T-helper 17 cell (primary cell): Measurements from ENCODE around the gene SF3A2. TPM values are rescaled to one million over a fixed set of nuclear protein-coding genes. Genes with fewer than 3 reads are reported as not detected.

Experiments used
- ATAC-seq: fragments of 150-1000 bp; cut with Tn5 transposase; 2 replicates; pipeline ENCODE4 v1.10.0; 2021; ENCODE audit warnings: mild to moderate bottlenecking, moderate library complexity
- DNase-seq, 3 donors: peaks; one replicate each; pipeline versions ENCODE4 v3.0.0 to v3.0.0-alpha.2; 2020 to 2021
- H3K9me3 ChIP-seq: one replicate; pipeline ENCODE4 v1.7.0; 2013; ENCODE audit warnings: low read length, mild to moderate bottlenecking; ENCODE audit not compliant: control insufficient read depth, poor library complexity, severe bottlenecking
- H3K27ac Mint-ChIP-seq: one replicate; pipeline ENCODE4 v1.8.0; 2022; ENCODE audit warnings: mild to moderate bottlenecking, moderate library complexity, mixed read lengths
- H3K27me3 Mint-ChIP-seq: one replicate; pipeline ENCODE4 v1.8.0; 2022; ENCODE audit warnings: mixed read lengths
- H3K36me3 Mint-ChIP-seq: one replicate; pipeline ENCODE4 v1.8.0; 2022; ENCODE audit warnings: low read depth, mixed read lengths
- H3K4me1 Mint-ChIP-seq: one replicate; pipeline ENCODE4 v1.8.0; 2022; ENCODE audit warnings: mild to moderate bottlenecking, mixed read lengths
- H3K4me3 Mint-ChIP-seq: one replicate; pipeline ENCODE4 v1.8.0; 2022; ENCODE audit warnings: mild to moderate bottlenecking, moderate library complexity, mixed read lengths
- total RNA-seq, 4 donors: library from RNA in 2 of 4; stranded (reverse) in 2 of 4; gene quantifications; one replicate each; pipeline ENCODE4 v1.2.3 and lab custom pipeline; 2022 to 2026

The SF3A2 gene
- total RNA-seq, 2 donors from 2014 or later, result 119 to 135 TPM

- Mint-ChIP-seq H3K27me3 (no peaks in the 10 kb centered on the region), H3K36me3 (peaks cover 2% of the 10 kb centered on the region), H3K27ac (peak overlapping the region; percentile 43), H3K4me3 (peak overlapping the region; percentile 83), H3K4me1 (peaks cover 2% of the 10 kb centered on the region)
- ATAC-seq (peak; percentile 30), DNase-seq (no peak)
- no peaks in the 10 kb centered on the region for H3K9me3 ChIP-seq
Observed at GRCh38 chr19:2251106-2252054, 14.8 kb downstream of the SF3A2 start.

- DNase-seq, result no peak
- Mint-ChIP-seq H3K4me1 (peaks cover 2% of the 10 kb centered on the region), H3K4me3 (peak overlapping the region; percentile 83), H3K27ac (peak overlapping the region; percentile 43), H3K27me3 (no peaks in the 10 kb centered on the region), H3K36me3 (peaks cover 2% of the 10 kb centered on the region)
- H3K9me3 ChIP-seq, result no peaks in the 10 kb centered on the region
- ATAC-seq, result no peak
Observed at GRCh38 chr19:2252055-2252796, 15.6 kb downstream of the SF3A2 start.

- H3K4me1 Mint-ChIP-seq, result peaks cover 2% of the 10 kb centered on the region
- peak overlapping the region; percentile 83 for H3K4me3 Mint-ChIP-seq
- no peaks in the 10 kb centered on the region for H3K9me3 ChIP-seq
- H3K27ac Mint-ChIP-seq, result peak overlapping the region; percentile 43
- DNase-seq, result no peak
- H3K36me3 Mint-ChIP-seq, result peaks cover 2% of the 10 kb centered on the region
- no peaks in the 10 kb centered on the region for H3K27me3 Mint-ChIP-seq
- ATAC-seq, result no peak
Observed at GRCh38 chr19:2252797-2253105, 16.1 kb downstream of the SF3A2 start.

- Mint-ChIP-seq H3K4me3 (peak overlapping the region; percentile 83), H3K27me3 (no peaks in the 10 kb centered on the region), H3K27ac (peak overlapping the region; percentile 43), H3K4me1 (peaks cover 2% of the 10 kb centered on the region), H3K36me3 (peaks cover 2% of the 10 kb centered on the region)
- peak; percentile 39 for ATAC-seq
- DNase-seq, result no peak
- H3K9me3 ChIP-seq, result no peaks in the 10 kb centered on the region
Observed at GRCh38 chr19:2253106-2254063, 16.8 kb downstream of the SF3A2 start.

- Mint-ChIP-seq H3K27ac (no peak overlapping the region), H3K4me1 (peaks cover 3% of the 10 kb centered on the region), H3K27me3 (no peaks in the 10 kb centered on the region), H3K36me3 (peaks cover 2% of the 10 kb centered on the region), H3K4me3 (peak overlapping the region; percentile 66)
- DNase-seq (no peak), ATAC-seq (no peak)
- H3K9me3 ChIP-seq, result no peaks in the 10 kb centered on the region
Observed at GRCh38 chr19:2254064-2254872, 17.6 kb downstream of the SF3A2 start.

- no peak overlapping the region for H3K27ac Mint-ChIP-seq
- peaks cover 5% of the 10 kb centered on the region for H3K4me1 Mint-ChIP-seq
- peaks cover 3% of the 10 kb centered on the region for H3K36me3 Mint-ChIP-seq
- no peak overlapping the region for H3K4me3 Mint-ChIP-seq
- no peaks in the 10 kb centered on the region for H3K27me3 Mint-ChIP-seq
- DNase-seq, result no peak
- ATAC-seq, result no peak
- no peaks in the 10 kb centered on the region for H3K9me3 ChIP-seq
Observed at GRCh38 chr19:2255112-2255845, 18.7 kb downstream of the SF3A2 start.

GRCh38 chr19:2255982-2256685, 19.5 kb downstream of the SF3A2 start, which contains the start of gene JSRP1:
JSRP1 (minus strand) TSS chr19:2256417; CDS start chr19:2255314, 1,103 bp downstream.
- peaks cover 6% of the 10 kb centered on the region for H3K4me1 Mint-ChIP-seq
- peaks cover 4% of the 10 kb centered on the region for H3K36me3 Mint-ChIP-seq
- peak within 1 kb of the TSS; percentile 96 for H3K27ac Mint-ChIP-seq
- H3K27me3 Mint-ChIP-seq, result no peaks in the 10 kb centered on the region
- no peak within 1 kb of the TSS for H3K4me3 Mint-ChIP-seq
- H3K9me3 ChIP-seq, result no peaks in the 10 kb centered on the region
- DNase-seq, result no peak
- ATAC-seq, result peak; percentile 8

- ATAC-seq, result no peak
- H3K4me3 Mint-ChIP-seq, result peak overlapping the region; percentile 52
Observed at GRCh38 chr19:2259336-2259735, 22.7 kb downstream of the SF3A2 start.

GRCh38 chr19:2260341-2260805, 23.7 kb downstream of the SF3A2 start:
- peaks cover 6% of the 10 kb centered on the region for H3K4me1 Mint-ChIP-seq
- peaks cover 2% of the 10 kb centered on the region for H3K36me3 Mint-ChIP-seq
- no peaks in the 10 kb centered on the region for H3K27me3 Mint-ChIP-seq
- H3K4me3 Mint-ChIP-seq, result peak overlapping the region; percentile 82
- no peaks in the 10 kb centered on the region for H3K9me3 ChIP-seq
- H3K27ac Mint-ChIP-seq, result peak overlapping the region; percentile 96
- DNase-seq, result no peak
- ATAC-seq, result peak; percentile 26

More at GRCh38 chr19:2259336-2259735, 22.7 kb downstream of the SF3A2 start:
- Mint-ChIP-seq H3K4me1 (peaks cover 6% of the 10 kb centered on the region), H3K36me3 (peaks cover 2% of the 10 kb centered on the region), H3K27me3 (no peaks in the 10 kb centered on the region), H3K27ac (peak overlapping the region; percentile 96)
- no peaks in the 10 kb centered on the region for H3K9me3 ChIP-seq
- no peak for DNase-seq

GRCh38 chr19:2261438-2262172, 25.0 kb downstream of the SF3A2 start:
- Mint-ChIP-seq H3K27ac (peak overlapping the region; percentile 96), H3K4me1 (peaks cover 10% of the 10 kb centered on the region), H3K36me3 (peaks cover 2% of the 10 kb centered on the region), H3K4me3 (peak overlapping the region; percentile 55), H3K27me3 (no peaks in the 10 kb centered on the region)
- H3K9me3 ChIP-seq, result no peaks in the 10 kb centered on the region
- DNase-seq, result peak in 1 of 3 donors; percentile 45
- ATAC-seq, result no peak
